ENCODE results near the gene FLNB.

The FLNB gene

GRCh38 chr3:58008141-58009025, at the start of gene FLNB:
TSS of gene FLNB (plus strand) at chr3:58008422. CDS start at chr3:58008565, 143 bp downstream.
- peak; percentile 95 for DNase-seq (ENCODE audit: low spot score)

- DNase-seq (ENCODE audit: low spot score): no peak
These were observed 49.4 kb upstream of the FLNB start for GRCh38 chr3:57958642-57959422.

GRCh38 chr3:57959423-57960173, 48.6 kb upstream of the FLNB start:
- DNase-seq (ENCODE audit: low spot score): no peak

- DNase-seq (ENCODE audit: low spot score): no peak
These were observed 48.1 kb upstream of the FLNB start for GRCh38 chr3:57960174-57960505.

GRCh38 chr3:57961177-57961827, 46.9 kb upstream of the FLNB start:
- DNase-seq (ENCODE audit: low spot score): no peak

- peak; percentile 43 for DNase-seq (ENCODE audit: low spot score)
These were observed 46.3 kb upstream of the FLNB start for GRCh38 chr3:57961828-57962447.

- DNase-seq (ENCODE audit: low spot score): no peak
These were observed 45.8 kb upstream of the FLNB start for GRCh38 chr3:57962448-57962834.

GRCh38 chr3:57963811-57964346, 44.3 kb upstream of the FLNB start:
- DNase-seq (ENCODE audit: low spot score): no peak

GRCh38 chr3:57966829-57967228, 41.4 kb upstream of the FLNB start:
- DNase-seq (ENCODE audit: low spot score): no peak

GRCh38 chr3:57967590-57967989, 40.6 kb upstream of the FLNB start:
- no peak for DNase-seq (ENCODE audit: low spot score)

GRCh38 chr3:57968501-57968900, 39.7 kb upstream of the FLNB start:
- DNase-seq (ENCODE audit: low spot score): no peak

- DNase-seq (ENCODE audit: low spot score): no peak
These were observed 36.2 kb upstream of the FLNB start for GRCh38 chr3:57971975-57972374.

- DNase-seq (ENCODE audit: low spot score): no peak
These were observed 35.6 kb upstream of the FLNB start for GRCh38 chr3:57972531-57973111.

GRCh38 chr3:57973715-57974477, 34.3 kb upstream of the FLNB start:
- no peak for DNase-seq (ENCODE audit: low spot score)

GRCh38 chr3:57974796-57975388, 33.3 kb upstream of the FLNB start:
- peak; percentile 92 for DNase-seq (ENCODE audit: low spot score)

- no peak for DNase-seq (ENCODE audit: low spot score)
These were observed 30.4 kb upstream of the FLNB start for GRCh38 chr3:57977818-57978235.

- no peak for DNase-seq (ENCODE audit: low spot score)
These were observed 29.9 kb upstream of the FLNB start for GRCh38 chr3:57978316-57978715.

GRCh38 chr3:57980416-57980815, 27.8 kb upstream of the FLNB start:
- DNase-seq (ENCODE audit: low spot score): no peak

GRCh38 chr3:57981483-57982087, 26.6 kb upstream of the FLNB start:
- no peak for DNase-seq (ENCODE audit: low spot score)
